PC-9 (cell line): ENCODE measurements around the gene MYO19.

Source experiments
- CTCF ChIP-seq: fragments of 200-600 bp; sonication (generic); conservative IDR thresholded peaks from 2 replicates; pipeline ENCODE4 v1.6.1; 2017; ENCODE audit warnings: mixed run types, antibody characterized with exemption, mild to moderate bottlenecking, moderate library complexity
- EZH2 ChIP-seq: fragments of 200-600 bp; sonication (generic); IDR thresholded peaks from 2 replicates; pipeline ENCODE4 v1.8.0; 2017; ENCODE audit warnings: antibody characterized with exemption, low read depth

- no peak for TF ChIP-seq EZH2
- no peak for TF ChIP-seq CTCF
These were observed 44.0 kb upstream of the MYO19 start for GRCh38 chr17:36578671-36579070.
